NCI-H526 treated with DMSO at 0.1 percent for 48 hours (cell line): Measurements from ENCODE around the gene TES.
"Not testable (repeated sequence)": the region's sequence is repeated elsewhere in the genome, so short reads cannot be mapped to it uniquely, and the experiment has no call there.

Experiments used
- DNase-seq: peaks from one replicate; lab custom pipeline; 2025; lab: John Stamatoyannopoulos, UW

TES gene

GRCh38 chr7:116210345-116211005 lies at the start of gene TES:
Gene TES (plus strand): TSS chr7:116210539. CDS start chr7:116210708, 169 bp downstream.
- peak; percentile 78 for DNase-seq

DNA sequence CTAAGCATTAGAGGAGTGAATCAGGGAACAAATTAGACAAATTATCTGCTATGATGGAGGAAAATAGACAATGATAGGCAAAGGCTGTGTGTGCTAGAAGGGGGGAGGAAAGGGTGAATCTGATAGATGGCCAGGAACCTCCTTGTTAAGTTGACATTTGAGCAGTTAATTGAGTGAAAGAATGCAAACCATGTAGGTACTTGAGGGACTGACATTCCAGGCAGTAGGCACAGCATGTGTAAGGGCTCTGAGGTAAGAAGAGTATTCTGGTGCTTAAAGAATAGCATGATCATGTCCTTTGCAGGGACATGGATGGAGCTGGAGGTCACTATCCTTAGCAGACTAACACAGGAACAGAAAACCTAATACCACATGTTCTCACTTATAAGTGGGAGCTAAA lies 48.6 kb upstream of the TES start:
- DNase-seq, result no peak

DNA sequence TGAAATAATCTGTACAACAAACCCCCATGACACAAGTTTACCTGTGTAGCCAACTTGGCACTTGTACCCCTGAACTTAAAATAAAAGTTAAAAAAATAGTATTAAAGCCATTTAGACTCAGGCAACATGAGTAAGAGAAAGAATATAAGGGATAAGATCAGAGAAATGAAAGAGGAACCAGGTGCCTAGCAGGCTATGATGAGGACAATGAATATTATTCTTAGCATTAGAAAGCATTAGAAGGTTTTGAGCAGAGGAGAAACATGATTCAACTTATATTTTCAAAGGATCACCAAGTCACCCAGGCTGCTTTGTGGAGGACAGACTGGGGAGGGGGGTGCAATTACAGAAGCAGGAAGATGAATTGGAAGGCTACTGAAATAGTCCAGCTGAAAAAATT lies 48.1 kb upstream of the TES start:
- DNase-seq, result no peak

DNA sequence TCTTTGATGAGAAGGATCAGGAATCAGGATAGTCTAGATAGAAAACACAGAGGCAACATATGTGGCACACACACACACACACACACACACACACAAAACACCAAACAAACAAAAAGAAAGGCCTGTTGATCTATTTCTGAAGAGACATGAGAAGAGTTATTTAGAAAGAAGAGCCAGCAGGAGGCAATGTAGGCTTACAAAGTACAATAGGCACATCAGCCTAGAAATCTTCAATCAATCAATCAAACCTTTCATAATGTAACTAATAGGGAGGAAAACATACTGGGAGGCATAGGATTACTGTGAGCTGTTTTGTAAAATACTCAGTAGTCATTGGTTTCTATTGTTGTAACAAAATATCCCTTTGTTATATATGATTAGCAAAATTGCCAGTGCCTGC lies 47.3 kb upstream of the TES start:
- no peak for DNase-seq

GRCh38 chr7:116164552-116165306 lies 45.6 kb upstream of the TES start:
- no peak for DNase-seq

- no peak for DNase-seq
These were observed 44.6 kb upstream of the TES start for GRCh38 chr7:116165717-116166116.

GRCh38 chr7:116166156-116166555 lies 44.2 kb upstream of the TES start:
- no peak for DNase-seq

DNA sequence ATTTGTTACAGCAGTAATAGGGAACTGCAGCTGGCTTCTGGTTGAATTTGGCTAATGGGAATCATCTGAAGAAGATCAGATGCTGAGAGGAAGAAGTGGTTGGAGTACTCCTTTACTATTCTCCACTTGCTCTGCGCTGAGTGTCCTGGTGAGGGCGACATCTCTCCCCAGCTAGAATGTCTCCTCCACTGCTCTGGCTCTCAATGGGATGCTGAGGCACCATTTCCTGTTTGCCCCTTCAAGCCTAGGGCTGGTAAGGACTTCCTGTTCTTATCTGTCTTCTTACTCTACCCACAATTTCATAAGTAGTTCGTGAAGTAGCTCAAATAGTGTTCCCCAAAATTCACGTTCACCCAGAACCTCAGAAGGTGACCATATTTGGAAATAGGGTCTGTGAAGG lies 43.2 kb upstream of the TES start:
- no peak for DNase-seq

- DNase-seq, result no peak
These were observed 41.3 kb upstream of the TES start for GRCh38 chr7:116169060-116169459.

GRCh38 chr7:116170180-116170579 lies 40.2 kb upstream of the TES start:
- DNase-seq, result no peak

GRCh38 chr7:116171094-116171493 lies 39.2 kb upstream of the TES start:
- DNase-seq, result no peak

DNA sequence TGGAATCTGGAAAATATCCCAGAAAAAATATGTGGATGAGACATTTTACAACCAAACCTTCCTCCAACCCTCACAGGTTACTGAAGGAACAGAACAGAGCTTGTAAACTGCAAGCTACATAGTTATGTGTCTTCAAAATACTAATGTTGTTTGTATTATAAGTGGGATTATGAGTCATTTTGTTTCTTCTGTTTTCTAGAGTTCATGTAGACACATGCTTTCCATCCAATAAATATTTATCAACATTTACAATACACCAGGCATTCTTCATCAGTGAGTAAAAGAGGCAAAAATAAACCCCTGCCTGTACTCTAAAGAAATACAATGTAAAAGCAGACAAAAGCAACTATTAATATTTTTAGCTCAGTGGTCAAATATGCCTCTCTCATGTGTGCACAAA lies 38.0 kb upstream of the TES start:
- no peak for DNase-seq

GRCh38 chr7:116173051-116174028 lies 37.0 kb upstream of the TES start:
- peak; percentile 61 for DNase-seq

GRCh38 chr7:116175095-116175494 lies 35.2 kb upstream of the TES start:
- DNase-seq, result not testable (repeated sequence)

- DNase-seq, result no peak
These were observed 34.1 kb upstream of the TES start for GRCh38 chr7:116176226-116176625.

GRCh38 chr7:116177009-116177408 lies 33.3 kb upstream of the TES start:
- DNase-seq, result no peak

DNA sequence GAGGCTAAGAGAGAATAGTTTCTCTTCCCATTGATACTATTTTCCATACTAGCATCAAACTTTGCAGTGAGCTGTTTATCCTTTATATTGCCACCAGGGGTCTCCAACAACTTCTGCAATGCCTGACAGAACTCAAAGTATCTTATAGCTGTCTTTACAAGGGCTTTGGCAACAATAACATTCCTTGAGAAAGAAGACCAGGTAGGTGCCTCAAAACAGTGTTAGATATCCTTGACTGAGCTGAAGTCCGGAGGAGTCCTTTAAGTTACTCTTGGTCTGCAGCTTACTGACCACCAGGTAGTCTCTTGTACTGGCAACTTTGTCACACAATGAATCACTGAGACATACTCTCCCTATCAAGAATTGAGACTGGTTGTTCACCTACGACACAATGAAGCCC lies 30.0 kb upstream of the TES start:
- DNase-seq, result peak; percentile 47

DNA sequence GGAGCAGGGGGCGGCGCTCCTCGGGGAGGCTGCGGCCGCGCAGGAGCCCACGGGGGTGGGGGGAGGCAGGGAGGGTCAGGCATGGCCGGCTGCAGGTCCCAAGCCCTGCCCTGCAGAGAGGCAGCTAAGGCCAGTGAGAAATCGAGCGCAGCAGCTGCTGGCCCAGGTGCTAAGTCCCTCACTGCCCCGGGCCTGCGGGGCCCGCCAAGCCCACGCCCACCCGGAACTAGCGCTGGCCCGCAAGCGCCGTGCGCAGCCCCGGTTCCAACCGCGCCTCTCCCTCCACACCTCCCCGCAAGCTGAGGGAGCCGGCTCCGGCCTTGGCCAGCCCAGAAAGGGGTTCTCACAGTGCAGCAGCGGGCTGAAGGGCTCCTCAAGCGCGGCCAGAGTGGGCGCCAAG lies 28.3 kb upstream of the TES start:
- no peak for DNase-seq

- DNase-seq, result no peak
These were observed 24.9 kb upstream of the TES start for GRCh38 chr7:116185450-116185849.

GRCh38 chr7:116185956-116186355 lies 24.4 kb upstream of the TES start:
- DNase-seq, result no peak

DNA sequence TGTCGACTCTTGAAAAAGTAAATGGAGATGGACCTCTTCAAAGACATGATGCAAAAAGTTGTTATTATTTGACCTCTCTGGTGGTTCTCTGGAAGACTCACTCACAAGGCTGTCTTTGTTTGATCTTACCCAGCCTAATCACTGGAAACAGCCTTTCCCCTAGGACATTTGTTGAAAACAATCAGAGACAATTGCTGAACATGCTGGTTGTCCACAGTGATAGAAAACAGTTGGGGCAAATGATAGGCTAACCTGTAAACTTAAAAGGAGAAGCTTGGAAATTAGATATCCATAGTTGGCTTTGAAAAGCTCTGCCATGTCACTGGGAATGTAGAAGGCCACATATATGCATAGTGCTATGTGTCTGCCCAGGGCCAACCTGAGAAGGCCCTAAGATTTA lies 22.9 kb upstream of the TES start:
- DNase-seq, result no peak

DNA sequence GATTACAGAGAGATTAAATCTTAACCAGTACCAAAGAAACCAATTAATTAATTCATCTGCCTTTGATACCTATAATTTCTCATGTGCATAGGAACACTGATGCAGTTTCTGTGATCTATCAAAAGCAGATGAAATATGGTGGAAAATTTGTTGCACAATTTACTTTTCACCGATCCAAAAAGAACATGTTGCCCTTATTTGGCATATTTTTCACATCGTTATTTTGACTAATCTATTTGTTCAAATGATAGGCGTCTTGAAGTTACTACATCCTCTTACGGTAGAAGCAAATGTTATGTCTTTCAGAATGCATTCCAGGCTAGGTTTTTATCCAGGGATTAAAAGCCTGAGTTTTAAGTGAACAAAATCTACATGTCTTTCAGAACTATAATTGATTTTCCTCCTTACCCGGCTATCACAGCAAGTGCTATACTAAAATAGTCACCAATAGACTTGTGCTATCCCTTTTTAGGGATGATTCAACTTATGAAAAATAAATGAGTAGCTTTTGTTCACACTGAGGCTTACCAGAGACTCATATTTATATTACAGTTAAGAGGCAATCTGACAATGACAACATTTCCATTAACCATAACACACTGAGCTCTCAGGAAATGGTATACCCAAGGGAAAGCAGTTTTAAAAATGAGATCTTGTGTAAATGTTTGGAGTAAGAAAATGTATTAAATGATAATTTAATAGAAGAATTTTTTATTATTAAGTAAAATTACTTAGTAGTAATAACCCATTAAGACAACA lies 16.8 kb upstream of the TES start:
- DNase-seq, result no peak
